ENCODE results near the gene ADAM23.

DNA sequence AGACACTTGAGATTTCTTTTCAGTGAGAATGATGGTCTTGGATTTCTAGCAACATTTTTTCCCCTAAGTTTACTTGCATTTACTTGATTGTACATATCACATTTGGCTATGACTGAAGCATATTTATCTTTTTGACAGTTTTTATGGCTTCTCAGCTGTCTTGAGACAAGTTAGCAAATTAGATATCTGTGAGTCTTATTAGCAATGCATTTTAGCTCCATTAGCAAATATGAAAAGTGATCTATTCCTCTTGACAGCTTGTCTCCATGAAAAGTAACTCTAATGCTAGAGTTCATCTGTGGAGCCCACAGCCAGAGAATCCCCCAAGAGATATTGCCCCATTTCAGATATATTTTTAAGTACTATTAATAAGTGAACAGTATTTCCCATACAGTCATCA lies 126.9 kb downstream of the ADAM23 start:
- TF ChIP-seq, protein P1, sequence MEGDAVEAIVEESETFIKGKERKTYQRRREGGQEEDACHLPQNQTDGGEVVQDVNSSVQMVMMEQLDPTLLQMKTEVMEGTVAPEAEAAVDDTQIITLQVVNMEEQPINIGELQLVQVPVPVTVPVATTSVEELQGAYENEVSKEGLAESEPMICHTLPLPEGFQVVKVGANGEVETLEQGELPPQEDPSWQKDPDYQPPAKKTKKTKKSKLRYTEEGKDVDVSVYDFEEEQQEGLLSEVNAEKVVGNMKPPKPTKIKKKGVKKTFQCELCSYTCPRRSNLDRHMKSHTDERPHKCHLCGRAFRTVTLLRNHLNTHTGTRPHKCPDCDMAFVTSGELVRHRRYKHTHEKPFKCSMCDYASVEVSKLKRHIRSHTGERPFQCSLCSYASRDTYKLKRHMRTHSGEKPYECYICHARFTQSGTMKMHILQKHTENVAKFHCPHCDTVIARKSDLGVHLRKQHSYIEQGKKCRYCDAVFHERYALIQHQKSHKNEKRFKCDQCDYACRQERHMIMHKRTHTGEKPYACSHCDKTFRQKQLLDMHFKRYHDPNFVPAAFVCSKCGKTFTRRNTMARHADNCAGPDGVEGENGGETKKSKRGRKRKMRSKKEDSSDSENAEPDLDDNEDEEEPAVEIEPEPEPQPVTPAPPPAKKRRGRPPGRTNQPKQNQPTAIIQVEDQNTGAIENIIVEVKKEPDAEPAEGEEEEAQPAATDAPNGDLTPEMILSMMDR (conservative IDR thresholded peaks at IDR 0.05; ENCODE audit: low read depth in 2 of 2) = no peak
- no peak for TF ChIP-seq EZH2 (IDR thresholded peaks at IDR 0.05; ENCODE audit: low read depth, unreplicated experiment)
- TF ChIP-seq, protein P2, sequence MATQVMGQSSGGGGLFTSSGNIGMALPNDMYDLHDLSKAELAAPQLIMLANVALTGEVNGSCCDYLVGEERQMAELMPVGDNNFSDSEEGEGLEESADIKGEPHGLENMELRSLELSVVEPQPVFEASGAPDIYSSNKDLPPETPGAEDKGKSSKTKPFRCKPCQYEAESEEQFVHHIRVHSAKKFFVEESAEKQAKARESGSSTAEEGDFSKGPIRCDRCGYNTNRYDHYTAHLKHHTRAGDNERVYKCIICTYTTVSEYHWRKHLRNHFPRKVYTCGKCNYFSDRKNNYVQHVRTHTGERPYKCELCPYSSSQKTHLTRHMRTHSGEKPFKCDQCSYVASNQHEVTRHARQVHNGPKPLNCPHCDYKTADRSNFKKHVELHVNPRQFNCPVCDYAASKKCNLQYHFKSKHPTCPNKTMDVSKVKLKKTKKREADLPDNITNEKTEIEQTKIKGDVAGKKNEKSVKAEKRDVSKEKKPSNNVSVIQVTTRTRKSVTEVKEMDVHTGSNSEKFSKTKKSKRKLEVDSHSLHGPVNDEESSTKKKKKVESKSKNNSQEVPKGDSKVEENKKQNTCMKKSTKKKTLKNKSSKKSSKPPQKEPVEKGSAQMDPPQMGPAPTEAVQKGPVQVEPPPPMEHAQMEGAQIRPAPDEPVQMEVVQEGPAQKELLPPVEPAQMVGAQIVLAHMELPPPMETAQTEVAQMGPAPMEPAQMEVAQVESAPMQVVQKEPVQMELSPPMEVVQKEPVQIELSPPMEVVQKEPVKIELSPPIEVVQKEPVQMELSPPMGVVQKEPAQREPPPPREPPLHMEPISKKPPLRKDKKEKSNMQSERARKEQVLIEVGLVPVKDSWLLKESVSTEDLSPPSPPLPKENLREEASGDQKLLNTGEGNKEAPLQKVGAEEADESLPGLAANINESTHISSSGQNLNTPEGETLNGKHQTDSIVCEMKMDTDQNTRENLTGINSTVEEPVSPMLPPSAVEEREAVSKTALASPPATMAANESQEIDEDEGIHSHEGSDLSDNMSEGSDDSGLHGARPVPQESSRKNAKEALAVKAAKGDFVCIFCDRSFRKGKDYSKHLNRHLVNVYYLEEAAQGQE (IDR thresholded peaks at IDR 0.05; ENCODE audit: unreplicated experiment) = no peak

All from GM23338 (cell line).